ENCODE data around the gene KAT7.

KAT7 gene

GRCh38 chr17:49760932-49761558 is 27.4 kb upstream of the KAT7 start:
- DNase-seq (ENCODE audit: low read depth), result no peak

GRCh38 chr17:49762151-49762941 is 26.1 kb upstream of the KAT7 start:
- no peak for DNase-seq (ENCODE audit: low read depth)

GRCh38 chr17:49763735-49764558 is 24.5 kb upstream of the KAT7 start, which contains the start of gene FAM117A:
Gene FAM117A (minus strand): TSS chr17:49764131. CDS start chr17:49764087, 44 bp downstream.
- DNase-seq (ENCODE audit: low read depth), result peak; percentile 92

GRCh38 chr17:49764559-49765180 is 23.8 kb upstream of the KAT7 start:
- no peak for DNase-seq (ENCODE audit: low read depth)

- no peak for DNase-seq (ENCODE audit: low read depth)
Observed at GRCh38 chr17:49766918-49767530, 21.5 kb upstream of the KAT7 start.

- no peak for DNase-seq (ENCODE audit: low read depth)
Observed at GRCh38 chr17:49775546-49776260, 12.8 kb upstream of the KAT7 start.

GRCh38 chr17:49776551-49777300 is 11.8 kb upstream of the KAT7 start:
- no peak for DNase-seq (ENCODE audit: low read depth)

GRCh38 chr17:49777563-49777962 is 10.9 kb upstream of the KAT7 start:
- no peak for DNase-seq (ENCODE audit: low read depth)

- DNase-seq (ENCODE audit: low read depth), result no peak
Observed at GRCh38 chr17:49779156-49779738, 9.2 kb upstream of the KAT7 start.

- DNase-seq (ENCODE audit: low read depth), result peak; percentile 60
Observed at GRCh38 chr17:49779739-49780231, 8.7 kb upstream of the KAT7 start.

GRCh38 chr17:49783071-49783715 is 5.3 kb upstream of the KAT7 start:
- no peak for DNase-seq (ENCODE audit: low read depth)

GRCh38 chr17:49783791-49784190 is 4.7 kb upstream of the KAT7 start:
- DNase-seq (ENCODE audit: low read depth), result no peak

- no peak for DNase-seq (ENCODE audit: low read depth)
Observed at GRCh38 chr17:49784636-49785035, 3.8 kb upstream of the KAT7 start.

GRCh38 chr17:49787884-49788477 is 500 bp upstream of the KAT7 start:
- no peak for DNase-seq (ENCODE audit: low read depth)

- no peak for DNase-seq (ENCODE audit: low read depth)
Observed at GRCh38 chr17:49789243-49789578, 730 bp downstream of the KAT7 start.

GRCh38 chr17:49793309-49793708 is 4.8 kb downstream of the KAT7 start:
- no peak for DNase-seq (ENCODE audit: low read depth)

GRCh38 chr17:49795372-49795771 is 6.9 kb downstream of the KAT7 start:
- no peak for DNase-seq (ENCODE audit: low read depth)

GRCh38 chr17:49798182-49798581 is 9.7 kb downstream of the KAT7 start:
- no peak for DNase-seq (ENCODE audit: low read depth)

GRCh38 chr17:49798738-49799137 is 10.3 kb downstream of the KAT7 start:
- DNase-seq (ENCODE audit: low read depth), result no peak
